Endothelial cell (in vitro differentiated cells): ENCODE data around the gene OCA2. TPM values are rescaled to one million over a fixed set of nuclear protein-coding genes. Genes with fewer than 3 reads are reported as not detected.

Experiments used
- DNase-seq: peaks from one replicate; pipeline ENCODE4 v3.0.0; 2021; ENCODE audit warnings: low spot score
- H3K27ac Mint-ChIP-seq: one replicate; pipeline ENCODE4 v1.8.0; 2021; ENCODE audit warnings: mixed read lengths, inconsistent platforms; ENCODE audit not compliant: unreplicated experiment
- H3K27me3 Mint-ChIP-seq: one replicate; pipeline ENCODE4 v1.8.0; 2021; ENCODE audit warnings: mild to moderate bottlenecking, moderate library complexity, mixed read lengths, inconsistent platforms; ENCODE audit not compliant: unreplicated experiment
- H3K36me3 Mint-ChIP-seq: one replicate; pipeline ENCODE4 v1.8.0; 2021; ENCODE audit warnings: mild to moderate bottlenecking, low read depth, mixed read lengths, inconsistent platforms; ENCODE audit not compliant: unreplicated experiment
- H3K4me1 Mint-ChIP-seq: one replicate; pipeline ENCODE4 v1.8.0; 2021; ENCODE audit warnings: mild to moderate bottlenecking, mixed read lengths, inconsistent platforms; ENCODE audit not compliant: unreplicated experiment
- H3K4me3 Mint-ChIP-seq: one replicate; pipeline ENCODE4 v1.8.0; 2021; ENCODE audit warnings: mild to moderate bottlenecking, mixed read lengths, inconsistent platforms; ENCODE audit not compliant: unreplicated experiment
- H3K9me3 Mint-ChIP-seq: one replicate; pipeline ENCODE4 v1.8.0; 2021; ENCODE audit warnings: mixed read lengths, inconsistent platforms; ENCODE audit not compliant: unreplicated experiment
- total RNA-seq: library from RNA; stranded (reverse); fragmentation: NEBNext Ultra II Directional; extraction: Animal tissue kit (Norgen Biotek cat#: 25700); gene quantifications from one replicate; pipeline ENCODE4 v1.2.1, GENCODE V29; 2021; ENCODE audit not compliant: unreplicated experiment
- TF ChIP-seq, protein P1 (sequence below): fragments of 200-600 bp; sonication (generic); IDR thresholded peaks from one replicate; pipeline ENCODE4 v1.5.0; 2021; ENCODE audit warnings: antibody characterized with exemption; ENCODE audit not compliant: unreplicated experiment

OCA2 gene
- total RNA-seq, 1 donor from 2014 or later: not detected

DNA sequence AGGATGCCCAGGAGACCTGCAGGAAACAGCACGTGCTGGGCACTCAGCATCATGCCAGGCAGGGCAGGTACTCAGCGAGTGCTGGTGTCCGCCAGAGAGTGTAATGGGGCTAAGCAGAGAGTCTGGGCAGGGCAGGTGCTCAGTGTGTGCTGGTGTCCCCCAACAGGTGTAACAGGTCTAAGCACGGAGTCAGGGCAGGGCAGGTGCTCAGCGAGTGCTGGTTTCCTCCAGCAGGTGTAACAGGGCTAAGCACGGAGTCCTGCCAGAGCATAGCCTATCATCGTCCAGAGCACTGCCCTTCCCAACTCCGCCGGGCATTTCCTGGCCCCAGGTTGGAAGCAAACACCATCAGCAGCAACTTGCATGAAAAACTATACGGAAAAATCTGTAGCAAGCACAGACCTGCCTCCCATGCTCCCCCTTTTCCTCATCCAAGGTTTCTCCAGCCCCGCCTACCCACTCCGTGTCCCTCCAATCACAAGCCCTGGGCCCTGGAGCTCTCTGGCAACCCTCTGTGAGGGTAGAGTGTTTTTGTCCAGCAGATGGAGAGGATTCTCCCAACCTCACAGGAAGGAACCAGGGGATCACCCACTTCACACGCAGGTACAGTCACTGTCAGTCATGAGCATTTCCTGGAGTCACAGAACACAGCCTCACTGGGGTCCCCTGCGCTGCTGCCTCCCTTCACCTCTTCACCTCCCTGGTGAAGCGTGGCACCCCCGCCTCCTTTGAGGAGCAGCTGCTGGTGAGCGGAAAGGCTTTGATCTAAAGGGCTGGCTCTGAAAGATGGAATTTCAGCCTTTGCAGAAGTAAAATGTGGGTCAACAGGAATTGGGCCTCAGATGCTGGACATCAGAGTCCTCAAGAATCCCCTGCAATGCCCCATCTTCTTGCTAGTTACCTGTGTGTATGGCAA, 302.5 kb downstream of the OCA2 start:
- H3K27me3 Mint-ChIP-seq: peaks cover 4% of the 10 kb centered on the region
- H3K9me3 Mint-ChIP-seq: no peaks in the 10 kb centered on the region
- no peaks in the 10 kb centered on the region for H3K4me1 Mint-ChIP-seq
- DNase-seq: no peak
- H3K36me3 Mint-ChIP-seq: no peaks in the 10 kb centered on the region
- H3K4me3 Mint-ChIP-seq: no peak overlapping the region
- TF ChIP-seq, protein P1, sequence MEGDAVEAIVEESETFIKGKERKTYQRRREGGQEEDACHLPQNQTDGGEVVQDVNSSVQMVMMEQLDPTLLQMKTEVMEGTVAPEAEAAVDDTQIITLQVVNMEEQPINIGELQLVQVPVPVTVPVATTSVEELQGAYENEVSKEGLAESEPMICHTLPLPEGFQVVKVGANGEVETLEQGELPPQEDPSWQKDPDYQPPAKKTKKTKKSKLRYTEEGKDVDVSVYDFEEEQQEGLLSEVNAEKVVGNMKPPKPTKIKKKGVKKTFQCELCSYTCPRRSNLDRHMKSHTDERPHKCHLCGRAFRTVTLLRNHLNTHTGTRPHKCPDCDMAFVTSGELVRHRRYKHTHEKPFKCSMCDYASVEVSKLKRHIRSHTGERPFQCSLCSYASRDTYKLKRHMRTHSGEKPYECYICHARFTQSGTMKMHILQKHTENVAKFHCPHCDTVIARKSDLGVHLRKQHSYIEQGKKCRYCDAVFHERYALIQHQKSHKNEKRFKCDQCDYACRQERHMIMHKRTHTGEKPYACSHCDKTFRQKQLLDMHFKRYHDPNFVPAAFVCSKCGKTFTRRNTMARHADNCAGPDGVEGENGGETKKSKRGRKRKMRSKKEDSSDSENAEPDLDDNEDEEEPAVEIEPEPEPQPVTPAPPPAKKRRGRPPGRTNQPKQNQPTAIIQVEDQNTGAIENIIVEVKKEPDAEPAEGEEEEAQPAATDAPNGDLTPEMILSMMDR: no peak
- H3K27ac Mint-ChIP-seq: no peak overlapping the region

DNA sequence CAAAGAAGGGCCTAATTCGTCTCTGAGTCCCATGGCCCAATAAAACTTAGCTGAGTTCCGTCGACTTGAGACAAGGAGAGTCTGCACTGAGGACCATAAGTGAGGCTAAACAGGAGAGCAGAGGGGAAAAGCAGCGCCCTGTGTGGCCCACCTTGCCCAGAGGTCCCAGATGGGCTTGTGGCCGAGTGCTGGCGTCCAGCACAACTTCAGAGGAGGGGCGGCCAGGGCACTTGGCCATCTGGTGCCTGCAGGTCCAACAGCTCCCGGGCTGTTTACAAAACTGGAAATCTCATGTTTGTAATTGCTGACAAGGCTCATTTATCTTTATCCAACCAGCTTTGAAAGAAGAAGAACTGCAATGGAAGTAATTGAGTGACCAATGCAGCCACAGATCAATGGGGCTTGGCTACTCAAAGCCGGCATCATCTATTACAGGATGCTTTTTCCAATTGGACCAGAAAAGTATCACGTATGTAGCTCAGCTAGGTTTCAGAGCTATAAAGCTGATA, 306.3 kb downstream of the OCA2 start:
- Mint-ChIP-seq H3K4me3 (no peak overlapping the region), H3K36me3 (no peaks in the 10 kb centered on the region)
- no peak for DNase-seq

DNA sequence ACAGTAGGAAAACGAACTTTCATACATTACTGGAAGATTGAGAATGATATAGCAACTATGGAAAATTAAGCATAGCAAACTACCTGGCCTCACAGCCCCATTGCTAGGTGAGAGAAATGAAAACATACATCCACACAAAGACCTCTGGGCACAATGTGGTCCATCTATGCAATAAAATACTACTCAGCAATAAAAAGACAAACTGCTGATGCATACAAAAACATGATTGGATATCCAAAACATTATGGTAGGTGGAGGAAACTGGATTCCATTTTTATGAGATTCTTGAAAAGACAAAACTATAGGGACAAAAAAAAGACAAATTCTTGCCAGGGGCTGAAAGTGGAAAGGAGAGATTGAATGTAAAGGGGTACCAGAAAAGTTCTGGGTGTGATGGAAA, 308.8 kb downstream of the OCA2 start:
- H3K27ac Mint-ChIP-seq: no peak overlapping the region
- H3K4me1 Mint-ChIP-seq: no peaks in the 10 kb centered on the region
- H3K9me3 Mint-ChIP-seq: no peaks in the 10 kb centered on the region
- peaks cover 3% of the 10 kb centered on the region for H3K27me3 Mint-ChIP-seq
- no peak overlapping the region for H3K4me3 Mint-ChIP-seq
- DNase-seq: no peak
- no peaks in the 10 kb centered on the region for H3K36me3 Mint-ChIP-seq
- TF ChIP-seq, protein P1: no peak

More for the DNA sequence above, 306.3 kb downstream of the OCA2 start:
- Mint-ChIP-seq H3K27ac (no peak overlapping the region), H3K9me3 (no peaks in the 10 kb centered on the region), H3K4me1 (no peaks in the 10 kb centered on the region), H3K27me3 (peaks cover 4% of the 10 kb centered on the region)
- TF ChIP-seq, protein P1: no peak

DNA sequence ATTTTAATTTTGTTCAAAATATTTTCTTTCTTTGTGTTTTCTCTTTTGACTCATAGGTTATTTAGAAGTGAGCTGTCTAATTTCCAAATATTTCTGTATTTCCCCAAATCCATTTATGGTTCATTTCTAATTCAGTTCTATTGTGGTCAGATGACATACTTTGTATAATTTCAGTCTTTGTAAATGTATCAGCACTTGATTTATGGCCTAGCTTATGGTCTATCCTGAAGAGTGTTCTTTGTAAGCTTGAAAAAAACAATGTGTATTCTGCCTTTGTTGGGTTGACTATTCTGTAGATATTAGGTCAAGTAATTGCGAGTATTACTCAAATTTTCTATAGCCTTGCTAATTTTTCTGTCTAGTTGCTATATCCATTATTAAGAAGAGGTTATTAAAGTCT, 311.2 kb downstream of the OCA2 start:
- no peak for DNase-seq
- Mint-ChIP-seq H3K4me1 (no peaks in the 10 kb centered on the region), H3K9me3 (no peaks in the 10 kb centered on the region), H3K27me3 (no peaks in the 10 kb centered on the region), H3K27ac (no peak overlapping the region), H3K36me3 (no peaks in the 10 kb centered on the region), H3K4me3 (no peak overlapping the region)
- TF ChIP-seq, protein P1: no peak

DNA sequence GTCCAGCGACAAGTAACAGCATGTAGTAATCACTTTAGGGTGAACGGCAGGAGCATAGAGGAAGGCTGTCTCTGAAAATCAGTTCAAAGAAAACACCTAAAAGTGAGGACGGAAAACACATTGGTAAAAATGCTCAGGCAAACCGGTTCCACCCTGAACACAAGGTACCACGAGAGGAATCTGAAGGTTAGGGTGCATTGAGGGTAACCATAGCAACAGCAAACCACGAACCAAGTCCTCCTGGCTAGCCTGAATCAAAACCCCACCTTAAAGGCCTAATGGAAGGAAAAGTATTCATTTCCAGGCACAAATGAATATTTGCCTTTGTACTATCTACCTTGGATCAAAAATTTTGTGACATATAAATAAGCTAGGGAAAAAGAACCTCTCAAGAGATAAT, 315.0 kb downstream of the OCA2 start:
- no peaks in the 10 kb centered on the region for H3K4me1 Mint-ChIP-seq
- no peak overlapping the region for H3K4me3 Mint-ChIP-seq
- DNase-seq: no peak
- no peaks in the 10 kb centered on the region for H3K36me3 Mint-ChIP-seq
- no peaks in the 10 kb centered on the region for H3K27me3 Mint-ChIP-seq
- H3K27ac Mint-ChIP-seq: no peak overlapping the region
- TF ChIP-seq, protein P1: no peak
- no peaks in the 10 kb centered on the region for H3K9me3 Mint-ChIP-seq
